GM19438 (cell line): ENCODE data around the gene DDC.
"Not testable (repeated sequence)": the region's sequence is repeated elsewhere in the genome, so short reads cannot be mapped to it uniquely, and the experiment has no call there.

Source experiments
- ATAC-seq: cut with Tn5 transposase; IDR thresholded peaks from one replicate; pipeline ENCODE4 v1.9.1; 2021; ENCODE audit warnings: low read depth; ENCODE audit not compliant: unreplicated experiment

The DDC gene

GRCh38 chr7:50590535-50590934 is 25.3 kb upstream of the DDC start:
- ATAC-seq, result no peak

- ATAC-seq, result no peak
These were observed 24.2 kb upstream of the DDC start for GRCh38 chr7:50589364-50589763.

- ATAC-seq, result no peak
These were observed 23.7 kb upstream of the DDC start for GRCh38 chr7:50588937-50589336.

- ATAC-seq, result no peak
These were observed 22.5 kb upstream of the DDC start for GRCh38 chr7:50587737-50588136.

GRCh38 chr7:50584793-50585408 is 19.7 kb upstream of the DDC start:
- ATAC-seq, result no peak

GRCh38 chr7:50584386-50584785 is 19.2 kb upstream of the DDC start:
- ATAC-seq, result no peak

GRCh38 chr7:50583295-50583694 is 18.1 kb upstream of the DDC start:
- not testable (repeated sequence) for ATAC-seq

- not testable (repeated sequence) for ATAC-seq
These were observed 17.1 kb upstream of the DDC start for GRCh38 chr7:50582271-50582670.

GRCh38 chr7:50580666-50581065 is 15.5 kb upstream of the DDC start:
- not testable (repeated sequence) for ATAC-seq

- no peak for ATAC-seq
These were observed 14.9 kb upstream of the DDC start for GRCh38 chr7:50580057-50580456.

GRCh38 chr7:50578105-50578504 is 12.9 kb upstream of the DDC start:
- ATAC-seq, result not testable (repeated sequence)

GRCh38 chr7:50577569-50577968 is 12.4 kb upstream of the DDC start:
- no peak for ATAC-seq

- not testable (repeated sequence) for ATAC-seq
These were observed 11.2 kb upstream of the DDC start for GRCh38 chr7:50576388-50576787.

GRCh38 chr7:50567715-50568261 is 2.6 kb upstream of the DDC start:
- ATAC-seq, result no peak

GRCh38 chr7:50565977-50566376 is 772 bp upstream of the DDC start:
- ATAC-seq, result no peak

GRCh38 chr7:50565559-50565916 is 333 bp upstream of the DDC start:
- ATAC-seq, result no peak

- ATAC-seq, result no peak
These were observed 1.0 kb downstream of the DDC start for GRCh38 chr7:50564171-50564570.

- ATAC-seq, result no peak
These were observed 3.1 kb downstream of the DDC start for GRCh38 chr7:50562136-50562535.

GRCh38 chr7:50560865-50561351 is 4.3 kb downstream of the DDC start:
- no peak for ATAC-seq

GRCh38 chr7:50559881-50560280 is 5.3 kb downstream of the DDC start:
- ATAC-seq, result no peak

GRCh38 chr7:50558294-50559053 is 6.7 kb downstream of the DDC start:
- no peak for ATAC-seq

GRCh38 chr7:50557099-50557498 is 8.1 kb downstream of the DDC start:
- ATAC-seq, result no peak
